SU-DHL-6 (cell line): ENCODE measurements around the gene C19orf38.

ENCODE experiments used
- H2AFZ ChIP-seq: fragments of 200-600 bp; sonication (generic); 2 replicates; pipeline ENCODE4 v1.6.1; 2014; ENCODE audit warnings: low read depth, mild to moderate bottlenecking, moderate library complexity, mixed read lengths, antibody characterized with exemption, low read length; ENCODE audit not compliant: severe bottlenecking
- H3F3A ChIP-seq: fragments of 200-600 bp; shearing (Covaris generic); 2 replicates; pipeline ENCODE4 v1.6.0; 2016; ENCODE audit warnings: antibody characterized with exemption, mild to moderate bottlenecking; ENCODE audit not compliant: insufficient read depth
- H3K27ac ChIP-seq: fragments of 200-600 bp; sonication (generic); 2 replicates; pipeline ENCODE4 v1.5.1; 2016; ENCODE audit warnings: low read depth, mild to moderate bottlenecking, low read length, moderate library complexity, mixed read lengths
- H3K27me3 ChIP-seq: fragments of 200-600 bp; sonication (generic), shearing (Covaris generic); 2 replicates; pipeline ENCODE4 v1.6.0; 2014; ENCODE audit warnings: mild to moderate bottlenecking, low read length
- H3K36me3 ChIP-seq: fragments of 200-600 bp; sonication (generic); 2 replicates; pipeline ENCODE4 v1.6.1; 2014; ENCODE audit warnings: mild to moderate bottlenecking, low read length, mixed read lengths
- H3K4me2 ChIP-seq: fragments of 300-600, 200-600 bp; shearing (Covaris generic), sonication (generic); 2 replicates; pipeline ENCODE4 v1.6.0; 2014; ENCODE audit warnings: low read length, low read depth, mild to moderate bottlenecking; ENCODE audit not compliant: poor library complexity, severe bottlenecking
- H3K4me3 ChIP-seq: fragments of 200-600 bp; sonication (generic); 2 replicates; pipeline ENCODE4 v1.5.1; 2014; ENCODE audit warnings: antibody characterized with exemption, low read length, mild to moderate bottlenecking, mixed read lengths; ENCODE audit not compliant: insufficient read depth, poor library complexity, severe bottlenecking
- H3K79me2 ChIP-seq: fragments of 200-600 bp; sonication (generic); 2 replicates; pipeline ENCODE4 v1.6.1; 2014; ENCODE audit warnings: mild to moderate bottlenecking, low read length, moderate library complexity; ENCODE audit not compliant: insufficient read depth
- H3K9ac ChIP-seq: fragments of 200-600 bp; sonication (generic); 2 replicates; pipeline ENCODE4 v1.7.0; 2014; ENCODE audit warnings: mild to moderate bottlenecking, low read length
- H3K9me2 ChIP-seq: fragments of 200-600 bp; sonication (generic); replicated peaks from 2 replicates; pipeline ENCODE4 v1.6.1; 2014; ENCODE audit warnings: low read length; ENCODE audit not compliant: insufficient read depth
- H3K9me3 ChIP-seq: fragments of 200-600 bp; sonication (generic); 2 replicates; pipeline ENCODE4 v1.6.1; 2014; ENCODE audit warnings: low read length, mixed read lengths; ENCODE audit not compliant: insufficient read depth
- H4K20me1 ChIP-seq: fragments of 200-600 bp; sonication (generic); 2 replicates; pipeline ENCODE4 v1.6.1; 2014; ENCODE audit warnings: low read depth, mild to moderate bottlenecking, antibody characterized with exemption, low read length, moderate library complexity, mixed read lengths
- CTCF ChIP-seq: fragments of 200-600 bp; sonication (generic); IDR thresholded peaks from one replicate; pipeline ENCODE4 v1.5.1; 2017; ENCODE audit warnings: antibody characterized with exemption, mild to moderate bottlenecking, low read length, moderate library complexity; ENCODE audit not compliant: insufficient read depth, poor library complexity, severe bottlenecking
- EZH2phosphoT487 ChIP-seq: fragments of 200-600 bp; sonication (generic), shearing (Covaris generic); conservative IDR thresholded peaks from 2 replicates; pipeline ENCODE4 v1.6.1; 2018; ENCODE audit warnings: mild to moderate bottlenecking, antibody characterized with exemption, low read length, moderate library complexity, mixed read lengths

Gene C19orf38

DNA sequence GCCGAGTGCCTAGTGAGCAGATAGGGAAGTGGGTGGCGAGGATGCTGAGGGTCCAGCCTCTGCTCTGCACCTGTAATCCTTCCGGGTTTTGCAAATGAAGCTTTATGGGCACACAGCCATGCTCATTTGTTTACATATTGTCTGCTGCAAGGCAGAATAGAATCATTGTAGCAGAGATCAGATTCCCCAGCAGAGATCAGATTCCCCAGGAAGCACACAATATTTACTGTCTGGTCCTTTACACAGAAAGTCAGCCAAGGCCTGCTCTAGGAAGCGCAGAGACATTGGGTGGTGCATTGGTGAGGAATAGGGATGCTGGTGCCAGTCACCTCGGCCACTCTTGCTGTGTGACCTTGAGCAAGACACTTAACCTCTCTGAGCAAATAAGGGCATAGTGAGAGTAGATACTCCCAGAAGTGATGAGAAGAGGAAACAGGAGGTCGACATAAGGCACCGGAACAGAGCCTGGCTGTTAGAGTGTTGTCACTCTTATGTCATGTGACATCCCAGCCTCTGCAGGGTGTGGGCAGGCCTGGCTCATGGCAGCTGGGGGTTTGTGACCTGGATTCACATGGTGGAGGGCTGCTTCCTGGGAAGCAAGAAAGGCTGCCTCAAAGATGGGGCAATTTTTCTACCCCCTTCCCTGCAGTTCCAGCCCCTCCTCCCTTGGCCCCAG is 48.8 kb downstream of the C19orf38 start:
- H3F3A ChIP-seq, result no peaks in the 10 kb centered on the region
- no peaks in the 10 kb centered on the region for H3K36me3 ChIP-seq
- H3K9me3 ChIP-seq, result no peaks in the 10 kb centered on the region
- H2AFZ ChIP-seq, result no peak overlapping the region
- no peaks in the 10 kb centered on the region for H4K20me1 ChIP-seq
- no peak overlapping the region for H3K4me2 ChIP-seq
- H3K27me3 ChIP-seq, result no peaks in the 10 kb centered on the region
- peaks cover 66% of the 10 kb centered on the region for H3K79me2 ChIP-seq
- H3K9me2 ChIP-seq, result no peaks in the 10 kb centered on the region
- H3K4me3 ChIP-seq, result no peak overlapping the region
- H3K27ac ChIP-seq, result no peak overlapping the region
- no peak overlapping the region for H3K9ac ChIP-seq
- TF ChIP-seq CTCF (no peak), EZH2phosphoT487 (no peak)

DNA sequence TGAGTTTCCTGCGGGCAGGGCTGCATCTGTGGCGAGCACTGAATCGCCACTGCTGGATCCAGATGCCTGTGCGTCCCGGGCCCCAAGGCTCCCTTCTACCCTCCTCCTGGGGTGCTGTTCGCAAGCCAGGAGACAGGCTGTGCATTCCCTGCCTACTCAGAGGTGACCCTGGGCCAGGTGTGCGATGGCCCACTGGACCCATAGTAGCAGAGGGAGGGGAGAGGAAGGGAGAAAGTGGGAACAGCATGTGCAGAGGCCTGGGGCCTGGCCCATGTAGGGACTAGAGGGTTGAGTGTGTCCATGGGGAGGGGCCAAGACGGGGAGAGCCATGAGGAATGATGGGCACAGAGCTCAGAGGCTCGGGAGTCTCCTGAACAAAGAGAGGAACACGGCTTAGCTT is 50.4 kb downstream of the C19orf38 start:
- no peaks in the 10 kb centered on the region for H4K20me1 ChIP-seq
- H3K27ac ChIP-seq, result no peak overlapping the region

DNA sequence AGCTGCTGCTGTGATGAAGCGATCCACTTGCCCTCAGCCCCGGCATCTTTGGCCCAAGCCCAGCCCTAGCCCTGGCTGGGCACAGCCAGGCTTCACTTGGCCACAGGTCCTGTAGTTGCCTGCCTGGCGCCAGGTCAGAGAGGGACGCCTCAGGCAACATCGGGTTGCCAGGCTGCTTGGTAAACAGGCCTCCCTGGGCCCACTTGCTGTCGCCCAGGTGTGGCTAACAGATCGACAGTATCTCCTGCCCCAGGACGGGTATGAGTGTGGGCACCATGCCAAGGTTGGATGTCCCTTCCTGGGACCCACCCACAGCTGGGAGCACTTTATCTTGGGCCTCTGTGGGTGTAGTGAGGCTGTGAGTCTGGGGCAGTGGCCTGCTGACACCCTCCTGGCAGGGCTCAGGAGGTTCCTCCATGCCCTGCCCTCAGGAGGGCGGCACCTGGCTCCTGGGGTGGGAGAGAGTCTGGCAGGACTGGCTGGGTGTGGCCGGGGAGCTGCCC is 51.0 kb downstream of the C19orf38 start:
- Histone ChIP-seq H3K79me2 (peaks cover 65% of the 10 kb centered on the region), H3K4me2 (no peak overlapping the region), H2AFZ (no peak overlapping the region), H3K36me3 (no peaks in the 10 kb centered on the region), H3K27me3 (no peaks in the 10 kb centered on the region), H3K27ac (no peak overlapping the region), H3K4me3 (no peak overlapping the region), H4K20me1 (no peaks in the 10 kb centered on the region), H3F3A (no peaks in the 10 kb centered on the region), H3K9ac (no peak overlapping the region), H3K9me2 (no peaks in the 10 kb centered on the region), H3K9me3 (no peaks in the 10 kb centered on the region)
- no peak for TF ChIP-seq EZH2phosphoT487
- no peak for TF ChIP-seq CTCF

More for the DNA sequence above, 50.4 kb downstream of the C19orf38 start:
- no peaks in the 10 kb centered on the region for H3K36me3 ChIP-seq
- H3K4me3 ChIP-seq, result no peak overlapping the region
- no peaks in the 10 kb centered on the region for H3K27me3 ChIP-seq
- H3K4me2 ChIP-seq, result no peak overlapping the region
- H3K9ac ChIP-seq, result no peak overlapping the region
- TF ChIP-seq EZH2phosphoT487 (no peak), CTCF (no peak)
- H2AFZ ChIP-seq, result no peak overlapping the region
- no peaks in the 10 kb centered on the region for H3K9me2 ChIP-seq
- no peaks in the 10 kb centered on the region for H3K9me3 ChIP-seq
- H3F3A ChIP-seq, result no peaks in the 10 kb centered on the region
- peaks cover 70% of the 10 kb centered on the region for H3K79me2 ChIP-seq
